SK-N-SH treated with all-trans-retinoic acid at 6 μM for 48 hours (cell line): ENCODE data around the gene NPAT.
"Not testable (repeated sequence)": the region's sequence is repeated elsewhere in the genome, so short reads cannot be mapped to it uniquely, and the experiment has no call there.

Experiments
- ATAC-seq: fragments of 200-7000 bp; cut with Tn5 transposase; 3 replicates; pipeline ENCODE4 v1.9.1; 2020; ENCODE audit warnings: mild to moderate bottlenecking, moderate library complexity
- ARNTL ChIP-seq: fragments of 450-650 bp; formaldehyde crosslinking; IDR thresholded peaks from 2 replicates; pipeline ENCODE4 v1.5.0; 2020; ENCODE audit warnings: low read depth, mild to moderate bottlenecking, moderate library complexity, borderline replicate concordance
- BACH2 ChIP-seq: fragments of 250-450 bp; sonication (Bioruptor Pico); IDR thresholded peaks from 2 replicates; pipeline ENCODE4 v1.9.0; 2021; ENCODE audit warnings: mild to moderate bottlenecking, borderline replicate concordance
- CSDC2 ChIP-seq: fragments of 250-450 bp; sonication (Bioruptor Pico); IDR thresholded peaks from 2 replicates; pipeline ENCODE4 v1.5.0; 2020; ENCODE audit warnings: mild to moderate bottlenecking, moderate library complexity
- ESRRG ChIP-seq: fragments of 250-450 bp; sonication (Bioruptor Pico); IDR thresholded peaks from 2 replicates; pipeline ENCODE4 v1.6.1; 2021; ENCODE audit warnings: mild to moderate bottlenecking
- GLIS3 ChIP-seq: fragments of 250-450 bp; sonication (Bioruptor Pico); IDR thresholded peaks from 2 replicates; pipeline ENCODE4 v1.5.0; 2020; ENCODE audit warnings: mild to moderate bottlenecking, moderate library complexity
- ISL1 ChIP-seq: fragments of 250-450 bp; sonication (Bioruptor Pico); IDR thresholded peaks from 2 replicates; pipeline ENCODE4 v2.1.2; 2022; ENCODE audit warnings: mild to moderate bottlenecking, moderate library complexity
- OSR1 ChIP-seq: fragments of 250-450 bp; sonication (Bioruptor Pico); IDR thresholded peaks from 2 replicates; pipeline ENCODE4 v1.8.0; 2022; ENCODE audit warnings: moderate library complexity, mild to moderate bottlenecking, inconsistent platforms
- SNAI2 ChIP-seq: fragments of 250-450 bp; sonication (Bioruptor Pico); IDR thresholded peaks from 2 replicates; pipeline ENCODE4 v1.5.0; 2020; ENCODE audit warnings: mild to moderate bottlenecking, moderate library complexity
- TCF4 ChIP-seq: fragments of 250-450 bp; sonication (Bioruptor Pico); IDR thresholded peaks from 2 replicates; pipeline ENCODE4 v1.8.0; 2021; ENCODE audit warnings: mild to moderate bottlenecking, moderate library complexity, borderline replicate concordance
- TOX ChIP-seq: fragments of 250-450 bp; sonication (Bioruptor Pico); IDR thresholded peaks from 2 replicates; pipeline ENCODE4 v1.8.0; 2021; ENCODE audit warnings: mild to moderate bottlenecking, moderate library complexity, borderline replicate concordance
- ZFP3 ChIP-seq: fragments of 250-450 bp; sonication (Bioruptor Pico); IDR thresholded peaks from 2 replicates; pipeline ENCODE4 v1.5.0; 2020; ENCODE audit warnings: mild to moderate bottlenecking, moderate library complexity
- ZFP30 ChIP-seq: fragments of 450-650 bp; formaldehyde crosslinking; IDR thresholded peaks from 2 replicates; pipeline ENCODE4 v1.5.0; 2022; ENCODE audit warnings: mild to moderate bottlenecking, moderate library complexity
- ZNF565 ChIP-seq: fragments of 450-650 bp; formaldehyde crosslinking; conservative IDR thresholded peaks from 2 replicates; pipeline ENCODE4 v1.5.0; 2020; ENCODE audit warnings: low read depth, mild to moderate bottlenecking, moderate library complexity
- ZNF70 ChIP-seq: fragments of 450-650 bp; formaldehyde crosslinking; IDR thresholded peaks from 2 replicates; pipeline ENCODE4 v1.5.0; 2020; ENCODE audit warnings: mild to moderate bottlenecking, moderate library complexity
- TF ChIP-seq, protein P1 (sequence below): fragments of 250-450 bp; sonication (Bioruptor Pico); IDR thresholded peaks from 2 replicates; pipeline ENCODE4 v1.5.0; 2020; ENCODE audit warnings: mild to moderate bottlenecking, moderate library complexity
- TF ChIP-seq, protein P2 (sequence below): fragments of 250-450 bp; sonication (Bioruptor Pico); IDR thresholded peaks from 2 replicates; pipeline ENCODE4 v1.8.0; 2020; ENCODE audit warnings: mild to moderate bottlenecking, moderate library complexity, borderline replicate concordance
- TF ChIP-seq, protein P3 (sequence below): fragments of 250-450 bp; sonication (Bioruptor Pico); IDR thresholded peaks from 2 replicates; pipeline ENCODE4 v1.8.0; 2021; ENCODE audit warnings: low read depth, mild to moderate bottlenecking, moderate library complexity, borderline replicate concordance
- TF ChIP-seq, protein P4 (sequence below): fragments of 250-450 bp; sonication (Bioruptor Pico); IDR thresholded peaks from 2 replicates; pipeline ENCODE4 v1.5.1; 2021; ENCODE audit warnings: mild to moderate bottlenecking, moderate library complexity

The NPAT gene

DNA sequence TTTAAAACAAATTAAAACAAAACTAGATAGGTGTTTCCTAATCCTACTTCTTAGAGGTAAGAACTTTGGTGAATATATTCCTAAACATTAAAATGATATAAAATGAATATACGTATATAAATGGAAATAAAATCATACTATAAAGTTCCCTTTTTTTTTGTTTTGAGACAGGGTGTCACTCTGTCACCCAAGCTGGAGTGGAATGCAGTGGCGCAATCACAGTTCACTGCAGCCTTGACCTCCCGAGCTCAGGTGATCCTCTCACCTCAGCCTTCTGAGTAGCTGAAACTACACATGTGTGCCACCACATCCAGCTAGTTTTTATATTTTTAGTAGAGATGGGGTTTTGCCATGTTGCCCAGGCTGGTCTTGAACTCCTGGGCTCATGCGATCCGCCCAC, 44.9 kb downstream of the NPAT start:
- no peak for ATAC-seq
- TF ChIP-seq BACH2 (CRISPR knock-in tag) (no peak), ESRRG (CRISPR knock-in tag) (no peak)
- TF ChIP-seq, protein P1, sequence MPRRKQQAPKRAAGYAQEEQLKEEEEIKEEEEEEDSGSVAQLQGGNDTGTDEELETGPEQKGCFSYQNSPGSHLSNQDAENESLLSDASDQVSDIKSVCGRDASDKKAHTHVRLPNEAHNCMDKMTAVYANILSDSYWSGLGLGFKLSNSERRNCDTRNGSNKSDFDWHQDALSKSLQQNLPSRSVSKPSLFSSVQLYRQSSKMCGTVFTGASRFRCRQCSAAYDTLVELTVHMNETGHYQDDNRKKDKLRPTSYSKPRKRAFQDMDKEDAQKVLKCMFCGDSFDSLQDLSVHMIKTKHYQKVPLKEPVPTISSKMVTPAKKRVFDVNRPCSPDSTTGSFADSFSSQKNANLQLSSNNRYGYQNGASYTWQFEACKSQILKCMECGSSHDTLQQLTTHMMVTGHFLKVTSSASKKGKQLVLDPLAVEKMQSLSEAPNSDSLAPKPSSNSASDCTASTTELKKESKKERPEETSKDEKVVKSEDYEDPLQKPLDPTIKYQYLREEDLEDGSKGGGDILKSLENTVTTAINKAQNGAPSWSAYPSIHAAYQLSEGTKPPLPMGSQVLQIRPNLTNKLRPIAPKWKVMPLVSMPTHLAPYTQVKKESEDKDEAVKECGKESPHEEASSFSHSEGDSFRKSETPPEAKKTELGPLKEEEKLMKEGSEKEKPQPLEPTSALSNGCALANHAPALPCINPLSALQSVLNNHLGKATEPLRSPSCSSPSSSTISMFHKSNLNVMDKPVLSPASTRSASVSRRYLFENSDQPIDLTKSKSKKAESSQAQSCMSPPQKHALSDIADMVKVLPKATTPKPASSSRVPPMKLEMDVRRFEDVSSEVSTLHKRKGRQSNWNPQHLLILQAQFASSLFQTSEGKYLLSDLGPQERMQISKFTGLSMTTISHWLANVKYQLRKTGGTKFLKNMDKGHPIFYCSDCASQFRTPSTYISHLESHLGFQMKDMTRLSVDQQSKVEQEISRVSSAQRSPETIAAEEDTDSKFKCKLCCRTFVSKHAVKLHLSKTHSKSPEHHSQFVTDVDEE (CRISPR knock-in tag) = no peak
- TF ChIP-seq, protein P2, sequence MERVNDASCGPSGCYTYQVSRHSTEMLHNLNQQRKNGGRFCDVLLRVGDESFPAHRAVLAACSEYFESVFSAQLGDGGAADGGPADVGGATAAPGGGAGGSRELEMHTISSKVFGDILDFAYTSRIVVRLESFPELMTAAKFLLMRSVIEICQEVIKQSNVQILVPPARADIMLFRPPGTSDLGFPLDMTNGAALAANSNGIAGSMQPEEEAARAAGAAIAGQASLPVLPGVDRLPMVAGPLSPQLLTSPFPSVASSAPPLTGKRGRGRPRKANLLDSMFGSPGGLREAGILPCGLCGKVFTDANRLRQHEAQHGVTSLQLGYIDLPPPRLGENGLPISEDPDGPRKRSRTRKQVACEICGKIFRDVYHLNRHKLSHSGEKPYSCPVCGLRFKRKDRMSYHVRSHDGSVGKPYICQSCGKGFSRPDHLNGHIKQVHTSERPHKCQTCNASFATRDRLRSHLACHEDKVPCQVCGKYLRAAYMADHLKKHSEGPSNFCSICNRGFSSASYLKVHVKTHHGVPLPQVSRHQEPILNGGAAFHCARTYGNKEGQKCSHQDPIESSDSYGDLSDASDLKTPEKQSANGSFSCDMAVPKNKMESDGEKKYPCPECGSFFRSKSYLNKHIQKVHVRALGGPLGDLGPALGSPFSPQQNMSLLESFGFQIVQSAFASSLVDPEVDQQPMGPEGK (CRISPR knock-in tag) = no peak

DNA sequence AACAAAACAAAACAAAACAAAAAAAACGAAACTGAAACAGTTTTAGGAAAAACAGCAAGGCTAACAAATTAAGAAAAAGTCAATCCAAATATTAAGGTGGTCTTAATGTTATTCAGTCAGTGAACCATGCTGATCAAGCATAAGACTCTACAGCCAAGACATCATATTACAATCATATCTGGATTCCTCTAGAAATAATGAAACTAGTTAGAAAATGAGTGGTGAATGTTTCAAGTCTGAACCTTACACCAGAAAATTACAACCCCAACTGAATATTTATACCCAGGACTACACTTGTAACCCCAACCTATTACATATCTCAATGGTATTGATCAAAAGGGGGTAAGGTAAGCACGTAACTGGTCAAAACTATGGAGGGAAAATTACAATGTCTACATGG, 52.3 kb downstream of the NPAT start:
- TF ChIP-seq ZFP3 (CRISPR knock-in tag) = no peak
- TF ChIP-seq ESRRG (CRISPR knock-in tag) = no peak
- TF ChIP-seq ZNF70 (CRISPR knock-in tag) = no peak
- TF ChIP-seq, protein P3, sequence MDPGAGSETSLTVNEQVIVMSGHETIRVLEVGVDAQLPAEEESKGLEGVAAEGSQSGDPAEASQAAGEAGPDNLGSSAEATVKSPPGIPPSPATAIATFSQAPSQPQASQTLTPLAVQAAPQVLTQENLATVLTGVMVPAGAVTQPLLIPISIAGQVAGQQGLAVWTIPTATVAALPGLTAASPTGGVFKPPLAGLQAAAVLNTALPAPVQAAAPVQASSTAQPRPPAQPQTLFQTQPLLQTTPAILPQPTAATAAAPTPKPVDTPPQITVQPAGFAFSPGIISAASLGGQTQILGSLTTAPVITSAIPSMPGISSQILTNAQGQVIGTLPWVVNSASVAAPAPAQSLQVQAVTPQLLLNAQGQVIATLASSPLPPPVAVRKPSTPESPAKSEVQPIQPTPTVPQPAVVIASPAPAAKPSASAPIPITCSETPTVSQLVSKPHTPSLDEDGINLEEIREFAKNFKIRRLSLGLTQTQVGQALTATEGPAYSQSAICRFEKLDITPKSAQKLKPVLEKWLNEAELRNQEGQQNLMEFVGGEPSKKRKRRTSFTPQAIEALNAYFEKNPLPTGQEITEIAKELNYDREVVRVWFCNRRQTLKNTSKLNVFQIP (CRISPR knock-in tag) = no peak
- no peak for TF ChIP-seq ISL1 (CRISPR knock-in tag)
- no peak for TF ChIP-seq ZNF565
- no peak for TF ChIP-seq BACH2 (CRISPR knock-in tag)
- TF ChIP-seq, protein P1 (CRISPR knock-in tag) = no peak
- TF ChIP-seq, protein P4, sequence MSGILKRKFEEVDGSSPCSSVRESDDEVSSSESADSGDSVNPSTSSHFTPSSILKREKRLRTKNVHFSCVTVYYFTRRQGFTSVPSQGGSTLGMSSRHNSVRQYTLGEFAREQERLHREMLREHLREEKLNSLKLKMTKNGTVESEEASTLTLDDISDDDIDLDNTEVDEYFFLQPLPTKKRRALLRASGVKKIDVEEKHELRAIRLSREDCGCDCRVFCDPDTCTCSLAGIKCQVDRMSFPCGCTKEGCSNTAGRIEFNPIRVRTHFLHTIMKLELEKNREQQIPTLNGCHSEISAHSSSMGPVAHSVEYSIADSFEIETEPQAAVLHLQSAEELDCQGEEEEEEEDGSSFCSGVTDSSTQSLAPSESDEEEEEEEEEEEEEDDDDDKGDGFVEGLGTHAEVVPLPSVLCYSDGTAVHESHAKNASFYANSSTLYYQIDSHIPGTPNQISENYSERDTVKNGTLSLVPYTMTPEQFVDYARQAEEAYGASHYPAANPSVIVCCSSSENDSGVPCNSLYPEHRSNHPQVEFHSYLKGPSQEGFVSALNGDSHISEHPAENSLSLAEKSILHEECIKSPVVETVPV (CRISPR knock-in tag) = no peak
- TF ChIP-seq OSR1 = no peak
- TF ChIP-seq TOX = no peak
- no peak for TF ChIP-seq GLIS3 (CRISPR knock-in tag)
- TF ChIP-seq ZFP30 = no peak
- TF ChIP-seq TCF4 = no peak
- TF ChIP-seq SNAI2 (CRISPR knock-in tag) = no peak
- ATAC-seq = no peak

DNA sequence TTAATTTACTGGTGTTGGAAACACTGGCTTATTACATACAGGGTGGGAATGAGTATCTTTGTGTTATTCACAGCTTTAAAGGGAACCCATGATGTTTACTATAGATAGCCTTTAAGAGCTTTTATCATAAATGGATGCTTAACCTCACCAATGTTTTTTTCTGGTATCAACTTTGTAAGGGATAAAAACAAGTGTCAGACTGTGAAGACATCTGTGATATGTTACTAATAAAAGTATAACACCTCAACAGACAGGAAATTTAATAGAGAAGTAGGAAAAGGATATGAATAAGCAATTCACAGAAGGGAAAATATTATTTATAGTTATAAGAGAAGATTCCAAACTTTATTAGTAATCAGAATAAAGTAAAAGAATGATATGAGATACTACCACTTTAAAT, 54.8 kb downstream of the NPAT start:
- TF ChIP-seq ARNTL (CRISPR knock-in tag) (no peak), SNAI2 (CRISPR knock-in tag) (no peak), TOX (no peak), ZNF70 (CRISPR knock-in tag) (no peak), CSDC2 (no peak), BACH2 (CRISPR knock-in tag) (no peak)
- TF ChIP-seq, protein P4 (CRISPR knock-in tag) = no peak
- TF ChIP-seq, all 23 proteins: peak for 0

DNA sequence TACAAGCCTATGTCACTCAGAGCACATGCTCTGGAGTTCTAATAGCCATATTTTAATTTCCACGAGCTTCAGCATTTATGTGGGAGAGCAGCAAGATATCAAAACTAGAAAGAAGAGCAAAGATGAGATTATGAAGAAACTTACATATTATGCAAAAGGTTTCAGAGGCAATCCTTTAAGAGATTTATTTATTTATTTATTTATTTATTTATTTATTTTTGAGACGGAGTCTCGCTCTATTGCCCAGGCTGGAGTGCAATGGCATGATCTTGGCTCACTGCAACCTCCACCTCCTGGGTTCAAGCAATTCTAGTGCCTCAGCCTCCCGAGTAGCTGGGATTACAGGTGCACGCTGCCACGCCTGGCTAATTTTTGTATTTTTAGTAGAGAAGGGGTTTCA, 59.6 kb downstream of the NPAT start:
- not testable (repeated sequence) for ATAC-seq

More for the DNA sequence above, 54.8 kb downstream of the NPAT start:
- ATAC-seq = no peak
